HL-60 (cell line): Measurements from ENCODE around the gene LEKR1.

Experiments used
- CTCF ChIP-seq: IDR thresholded peaks from one replicate; pipeline ENCODE4 v1.5.1; 2011; ENCODE audit warnings: low read length, control low read depth, inconsistent platforms; ENCODE audit not compliant: insufficient read depth
- GABPA ChIP-seq: IDR thresholded peaks from 2 replicates; pipeline ENCODE4 v1.6.1; 2012; ENCODE audit warnings: low read depth
- REST ChIP-seq: IDR thresholded peaks from 2 replicates; pipeline ENCODE4 v1.6.1; 2012; ENCODE audit warnings: low read depth; ENCODE audit not compliant: insufficient replicate concordance
- SPI1 ChIP-seq: IDR thresholded peaks from 2 replicates; pipeline ENCODE4 v1.6.1; 2012; ENCODE audit warnings: low read depth, mild to moderate bottlenecking, borderline replicate concordance

- TF ChIP-seq CTCF (no peak), REST (no peak), SPI1 (peak; percentile 6; the same call in 1 of the 2 replicates), GABPA (no peak)
These were observed 32.8 kb upstream of the LEKR1 start for GRCh38 chr3:156793400-156793799.
